ENCODE data around the gene PRICKLE3.
"Not testable (repeated sequence)": the region's sequence is repeated elsewhere in the genome, so short reads cannot be mapped to it uniquely, and the experiment has no call there.

The PRICKLE3 gene

GRCh38 chrX:49129427-49129826 lies 56.7 kb downstream of the PRICKLE3 start:
- FAIRE-seq (no peak), DNase-seq (ENCODE audit: insufficient read length, low spot score) (no peak)
- TF ChIP-seq PAX5 (IDR thresholded peaks at IDR 0.05; ENCODE audit: insufficient read depth, low read length, severe bottlenecking) (no peak), SPI1 (IDR thresholded peaks at IDR 0.05; ENCODE audit: low read depth, low read length) (peak; percentile 64)

- FAIRE-seq: not testable (repeated sequence)
Measured at GRCh38 chrX:49127742-49128258, 58.4 kb downstream of the PRICKLE3 start.

More at GRCh38 chrX:49127742-49128258, 58.4 kb downstream of the PRICKLE3 start:
- DNase-seq (ENCODE audit: insufficient read length, low spot score): not testable (repeated sequence)

Data from GM12891 (cell line).